Liver (tissue), 9 donors: ENCODE results near the gene EPB41L2. TPM values are rescaled to one million over a fixed set of nuclear protein-coding genes. Genes with fewer than 3 reads are reported as not detected.

ENCODE experiments used
- DNase-seq: peaks from one replicate; pipeline ENCODE4 v3.0.0-alpha.2; 2017; ENCODE audit warnings: low spot score
- H3K27ac ChIP-seq, 2 donors: one replicate each; pipeline ENCODE4 v1.7.0; 2013; ENCODE audit warnings: inconsistent platforms in 2 of 2, low read length in 2 of 2, control low read depth in 1 of 2, low read depth in 1 of 2, mild to moderate bottlenecking in 1 of 2
- H3K27me3 ChIP-seq, 4 donors: one replicate each; pipeline versions ENCODE4 v1.6.1 to v1.7.0; 2013; ENCODE audit warnings: low read length in 3 of 4, inconsistent platforms in 1 of 4, mild to moderate bottlenecking in 1 of 4, moderate library complexity in 1 of 4; ENCODE audit not compliant: control insufficient read depth in 4 of 4, insufficient read depth in 4 of 4
- H3K36me3 ChIP-seq, 4 donors: one replicate each; pipeline versions ENCODE4 v1.6.1 to v1.7.0; 2013; ENCODE audit warnings: low read length in 3 of 4, mild to moderate bottlenecking in 3 of 4, low read depth in 1 of 4, moderate library complexity in 1 of 4; ENCODE audit not compliant: control insufficient read depth in 4 of 4, insufficient read depth in 3 of 4
- H3K4me1 ChIP-seq, 4 donors: one replicate each; pipeline versions ENCODE4 v1.6.1 to v1.7.0; 2013; ENCODE audit warnings: low read length in 3 of 4, mild to moderate bottlenecking in 3 of 4, moderate library complexity in 1 of 4; ENCODE audit not compliant: control insufficient read depth in 4 of 4, insufficient read depth in 4 of 4
- H3K4me3 ChIP-seq, 3 donors: one replicate each; pipeline versions ENCODE4 v1.6.1 to v1.7.0; 2013; ENCODE audit warnings: low read length in 3 of 3, control low read depth in 1 of 3, low read depth in 1 of 3, mild to moderate bottlenecking in 1 of 3
- H3K9ac ChIP-seq, 2 donors: one replicate each; pipeline ENCODE4 v1.7.0; 2013; ENCODE audit warnings: low read length in 2 of 2, mild to moderate bottlenecking in 2 of 2, moderate library complexity in 2 of 2, control low read depth in 1 of 2, low read depth in 1 of 2
- H3K9me3 ChIP-seq, 4 donors: one replicate each; pipeline versions ENCODE4 v1.6.1 to v1.7.0; 2013; ENCODE audit warnings: low read length in 3 of 4; ENCODE audit not compliant: control insufficient read depth in 4 of 4
- EGR1 ChIP-seq, 2 donors: IDR thresholded peaks; 2 replicates each; pipeline ENCODE4 v1.6.1; 2016 to 2018; ENCODE audit warnings: antibody characterized with exemption in 2 of 2, low read depth in 2 of 2
- FOXA1 ChIP-seq: IDR thresholded peaks from 2 replicates; pipeline ENCODE4 v1.6.1; 2016; ENCODE audit warnings: antibody characterized with exemption
- GABPA ChIP-seq, 2 donors: IDR thresholded peaks in 1 of 2; conservative IDR thresholded peaks in 1 of 2; 2 replicates each; pipeline ENCODE4 v1.6.1; 2016; ENCODE audit warnings: antibody characterized with exemption in 2 of 2, mild to moderate bottlenecking in 1 of 2, moderate library complexity in 1 of 2
- HNF4G ChIP-seq: IDR thresholded peaks from 2 replicates; pipeline ENCODE4 v1.6.1; 2016; ENCODE audit warnings: antibody characterized with exemption
- JUND ChIP-seq, 2 donors: IDR thresholded peaks; 2 replicates each; pipeline ENCODE4 v1.6.1; 2016; ENCODE audit warnings: antibody characterized with exemption in 2 of 2
- NR2F2 ChIP-seq: IDR thresholded peaks from 2 replicates; pipeline ENCODE4 v1.6.1; 2016; ENCODE audit warnings: antibody characterized with exemption
- RAD21 ChIP-seq, 2 donors: IDR thresholded peaks; 2 replicates each; pipeline ENCODE4 v1.6.1; 2016; ENCODE audit warnings: antibody characterized with exemption in 2 of 2, mild to moderate bottlenecking in 2 of 2
- SP1 ChIP-seq: IDR thresholded peaks from 2 replicates; pipeline ENCODE4 v1.6.1; 2018; ENCODE audit warnings: antibody characterized with exemption, mild to moderate bottlenecking
- TAF1 ChIP-seq: conservative IDR thresholded peaks from 2 replicates; pipeline ENCODE4 v1.6.1; 2016; ENCODE audit warnings: antibody characterized with exemption, mild to moderate bottlenecking
- YY1 ChIP-seq: IDR thresholded peaks from 2 replicates; pipeline ENCODE4 v1.6.1; 2016; ENCODE audit warnings: antibody characterized with exemption, mild to moderate bottlenecking
- WGBS: extraction: QIAGEN DNeasy Blood & Tissue Kit; methylation state at CpG from one replicate; pipeline ENCODE4 v1.1.7; 2013; 5-methylcytosine and 5-hydroxymethylcytosine counted together
- polyA plus RNA-seq, 2 donors: library from polyadenylated mRNA; stranded (reverse) in 1 of 2; unstranded in 1 of 2; fragments of 200-250 nt in 1 of 2; fragments of >200 nt in 1 of 2; fragmentation: Nextera tagmentation in 1 of 2; extraction: Ambion mirVana in 1 of 2; gene quantifications; one replicate each; pipeline versions ENCODE4 v1.2.1 to v1.2.3, GENCODE V29; 2013 to 2015
- total RNA-seq, 2 donors: library from RNA; depleted of rRNA; stranded (reverse); fragments of >200 nt; gene quantifications; one replicate each; pipeline ENCODE4 v1.2.3, GENCODE V29; 2014
- TF ChIP-seq, protein P1 (sequence below): IDR thresholded peaks from 2 replicates; pipeline ENCODE4 v1.6.1; 2016; ENCODE audit warnings: antibody characterized with exemption
- TF ChIP-seq, protein P2 (sequence below): IDR thresholded peaks from 2 replicates; pipeline ENCODE4 v1.6.1; 2016; ENCODE audit warnings: antibody characterized with exemption, mild to moderate bottlenecking
- TF ChIP-seq, protein P3 (sequence below): IDR thresholded peaks from 2 replicates; pipeline ENCODE4 v1.6.1; 2016; ENCODE audit warnings: antibody characterized with exemption
- TF ChIP-seq, protein P4 (sequence below): fragments of 150-350 bp; IDR thresholded peaks from 2 replicates; pipeline ENCODE4 v1.5.1; 2017; ENCODE audit warnings: improper control_type of control experiment, low read depth, low read length; ENCODE audit not compliant: missing input control
- donor health status: healthy.
- donor health status: healthy.
- donor health status: healthy.
- donor health status: healthy.
- donor health status: healthy.

The EPB41L2 gene
- total and polyA plus RNA-seq, 4 donors, result 10.0 to 43.3 (median 18.7) TPM

DNA sequence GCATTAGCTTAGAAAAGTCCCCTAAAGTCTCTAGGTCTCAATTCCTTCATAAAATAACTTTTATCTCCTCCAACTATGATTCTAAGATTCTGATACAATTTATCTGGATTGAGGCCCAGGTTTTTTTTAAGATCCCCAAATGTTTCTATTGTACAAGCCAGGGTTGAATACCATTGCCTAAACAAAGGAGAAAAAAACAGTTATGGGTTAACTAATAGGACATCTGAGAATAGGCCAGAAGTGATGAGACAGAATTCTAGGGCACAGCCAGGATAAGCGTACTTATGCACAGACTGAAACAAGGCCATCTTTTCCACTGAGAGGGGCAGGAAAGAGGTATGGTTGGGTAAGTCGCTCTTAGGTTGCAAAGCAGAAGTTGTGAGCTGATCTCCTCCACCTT, 26.4 kb downstream of the EPB41L2 start:
- Histone ChIP-seq H3K27me3 (no peaks in the 10 kb centered on the region), H3K36me3 (no peaks in the 10 kb centered on the region), H3K4me1 (peaks cover 0 to 6% (median 1%) of the 10 kb centered on the region in 4 donors), H3K9me3 (no peaks in the 10 kb centered on the region), H3K9ac (no peak overlapping the region), H3K4me3 (no peak overlapping the region), H3K27ac (no peak overlapping the region)
- no peak for DNase-seq
- TF ChIP-seq YY1 (no peak), HNF4G (no peak), JUND (IDR thresholded peaks at IDR 0.05) (no peak), RAD21 (IDR thresholded peaks at IDR 0.05) (no peak), EGR1 (IDR thresholded peaks at IDR 0.05; ENCODE audit: low read depth in 2 of 2) (no peak), FOXA1 (no peak), NR2F2 (no peak), GABPA (IDR thresholded peaks at IDR 0.05 in 1 of 2, conservative IDR thresholded peaks at IDR 0.05 in 1 of 2) (no peak)
- TF ChIP-seq, protein P1, sequence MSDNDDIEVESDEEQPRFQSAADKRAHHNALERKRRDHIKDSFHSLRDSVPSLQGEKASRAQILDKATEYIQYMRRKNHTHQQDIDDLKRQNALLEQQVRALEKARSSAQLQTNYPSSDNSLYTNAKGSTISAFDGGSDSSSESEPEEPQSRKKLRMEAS, result no peak
- TF ChIP-seq, protein P2, sequence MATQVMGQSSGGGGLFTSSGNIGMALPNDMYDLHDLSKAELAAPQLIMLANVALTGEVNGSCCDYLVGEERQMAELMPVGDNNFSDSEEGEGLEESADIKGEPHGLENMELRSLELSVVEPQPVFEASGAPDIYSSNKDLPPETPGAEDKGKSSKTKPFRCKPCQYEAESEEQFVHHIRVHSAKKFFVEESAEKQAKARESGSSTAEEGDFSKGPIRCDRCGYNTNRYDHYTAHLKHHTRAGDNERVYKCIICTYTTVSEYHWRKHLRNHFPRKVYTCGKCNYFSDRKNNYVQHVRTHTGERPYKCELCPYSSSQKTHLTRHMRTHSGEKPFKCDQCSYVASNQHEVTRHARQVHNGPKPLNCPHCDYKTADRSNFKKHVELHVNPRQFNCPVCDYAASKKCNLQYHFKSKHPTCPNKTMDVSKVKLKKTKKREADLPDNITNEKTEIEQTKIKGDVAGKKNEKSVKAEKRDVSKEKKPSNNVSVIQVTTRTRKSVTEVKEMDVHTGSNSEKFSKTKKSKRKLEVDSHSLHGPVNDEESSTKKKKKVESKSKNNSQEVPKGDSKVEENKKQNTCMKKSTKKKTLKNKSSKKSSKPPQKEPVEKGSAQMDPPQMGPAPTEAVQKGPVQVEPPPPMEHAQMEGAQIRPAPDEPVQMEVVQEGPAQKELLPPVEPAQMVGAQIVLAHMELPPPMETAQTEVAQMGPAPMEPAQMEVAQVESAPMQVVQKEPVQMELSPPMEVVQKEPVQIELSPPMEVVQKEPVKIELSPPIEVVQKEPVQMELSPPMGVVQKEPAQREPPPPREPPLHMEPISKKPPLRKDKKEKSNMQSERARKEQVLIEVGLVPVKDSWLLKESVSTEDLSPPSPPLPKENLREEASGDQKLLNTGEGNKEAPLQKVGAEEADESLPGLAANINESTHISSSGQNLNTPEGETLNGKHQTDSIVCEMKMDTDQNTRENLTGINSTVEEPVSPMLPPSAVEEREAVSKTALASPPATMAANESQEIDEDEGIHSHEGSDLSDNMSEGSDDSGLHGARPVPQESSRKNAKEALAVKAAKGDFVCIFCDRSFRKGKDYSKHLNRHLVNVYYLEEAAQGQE, result no peak
- TF ChIP-seq, protein P3, sequence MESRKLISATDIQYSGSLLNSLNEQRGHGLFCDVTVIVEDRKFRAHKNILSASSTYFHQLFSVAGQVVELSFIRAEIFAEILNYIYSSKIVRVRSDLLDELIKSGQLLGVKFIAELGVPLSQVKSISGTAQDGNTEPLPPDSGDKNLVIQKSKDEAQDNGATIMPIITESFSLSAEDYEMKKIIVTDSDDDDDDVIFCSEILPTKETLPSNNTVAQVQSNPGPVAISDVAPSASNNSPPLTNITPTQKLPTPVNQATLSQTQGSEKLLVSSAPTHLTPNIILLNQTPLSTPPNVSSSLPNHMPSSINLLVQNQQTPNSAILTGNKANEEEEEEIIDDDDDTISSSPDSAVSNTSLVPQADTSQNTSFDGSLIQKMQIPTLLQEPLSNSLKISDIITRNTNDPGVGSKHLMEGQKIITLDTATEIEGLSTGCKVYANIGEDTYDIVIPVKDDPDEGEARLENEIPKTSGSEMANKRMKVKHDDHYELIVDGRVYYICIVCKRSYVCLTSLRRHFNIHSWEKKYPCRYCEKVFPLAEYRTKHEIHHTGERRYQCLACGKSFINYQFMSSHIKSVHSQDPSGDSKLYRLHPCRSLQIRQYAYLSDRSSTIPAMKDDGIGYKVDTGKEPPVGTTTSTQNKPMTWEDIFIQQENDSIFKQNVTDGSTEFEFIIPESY, result no peak
- 98% methylated on average over 2 of the region's 2 CpGs for WGBS

DNA sequence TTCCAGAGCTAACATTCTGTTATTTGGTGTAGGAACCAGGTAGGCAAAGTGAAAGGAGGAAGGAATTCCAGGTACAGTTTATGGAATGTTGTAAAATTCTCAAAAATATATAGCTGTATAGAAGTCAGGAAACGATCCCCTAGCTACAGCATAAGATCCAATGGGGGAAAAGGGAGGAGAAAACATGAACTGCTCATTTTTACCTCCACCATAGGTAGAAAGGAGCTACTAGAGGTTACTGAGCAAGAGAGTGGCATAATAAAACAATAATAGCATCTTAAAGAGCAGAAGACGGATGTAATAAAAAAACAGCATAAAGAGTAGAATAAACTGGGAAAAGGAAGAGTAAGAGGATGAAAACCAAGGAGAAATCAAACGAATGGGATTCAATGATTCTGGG, 26.9 kb downstream of the EPB41L2 start:
- 87% methylated on average over 3 of the region's 3 CpGs for WGBS
- no peaks in the 10 kb centered on the region for H3K36me3 ChIP-seq

More for the DNA sequence above, 26.9 kb downstream of the EPB41L2 start:
- TF ChIP-seq RAD21 (IDR thresholded peaks at IDR 0.05) (no peak), TAF1 (no peak), NR2F2 (no peak), SP1 (no peak), JUND (IDR thresholded peaks at IDR 0.05) (no peak), YY1 (no peak), FOXA1 (no peak)
- TF ChIP-seq, protein P3, result no peak
- TF ChIP-seq, protein P4, sequence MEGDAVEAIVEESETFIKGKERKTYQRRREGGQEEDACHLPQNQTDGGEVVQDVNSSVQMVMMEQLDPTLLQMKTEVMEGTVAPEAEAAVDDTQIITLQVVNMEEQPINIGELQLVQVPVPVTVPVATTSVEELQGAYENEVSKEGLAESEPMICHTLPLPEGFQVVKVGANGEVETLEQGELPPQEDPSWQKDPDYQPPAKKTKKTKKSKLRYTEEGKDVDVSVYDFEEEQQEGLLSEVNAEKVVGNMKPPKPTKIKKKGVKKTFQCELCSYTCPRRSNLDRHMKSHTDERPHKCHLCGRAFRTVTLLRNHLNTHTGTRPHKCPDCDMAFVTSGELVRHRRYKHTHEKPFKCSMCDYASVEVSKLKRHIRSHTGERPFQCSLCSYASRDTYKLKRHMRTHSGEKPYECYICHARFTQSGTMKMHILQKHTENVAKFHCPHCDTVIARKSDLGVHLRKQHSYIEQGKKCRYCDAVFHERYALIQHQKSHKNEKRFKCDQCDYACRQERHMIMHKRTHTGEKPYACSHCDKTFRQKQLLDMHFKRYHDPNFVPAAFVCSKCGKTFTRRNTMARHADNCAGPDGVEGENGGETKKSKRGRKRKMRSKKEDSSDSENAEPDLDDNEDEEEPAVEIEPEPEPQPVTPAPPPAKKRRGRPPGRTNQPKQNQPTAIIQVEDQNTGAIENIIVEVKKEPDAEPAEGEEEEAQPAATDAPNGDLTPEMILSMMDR, result no peak
- Histone ChIP-seq H3K9ac (no peak overlapping the region), H3K4me3 (no peak overlapping the region), H3K9me3 (no peaks in the 10 kb centered on the region), H3K27me3 (no peaks in the 10 kb centered on the region), H3K27ac (no peak overlapping the region), H3K4me1 (peaks cover 0 to 6% (median 1%) of the 10 kb centered on the region in 4 donors)
- DNase-seq, result no peak
